BLaER1 treated with 17β-estradiol and CSF1 and Interleukin-3, amounts not matched to agents 10 nM and 100 nM (cell line): ENCODE data around the gene FHOD3.

Source experiments
- H3K27ac ChIP-seq, 11 experiments: shearing (Covaris generic); formaldehyde crosslinking; 2 replicates each; pipeline ENCODE4 v1.8.1; 2022
- H3K27me3 ChIP-seq, 11 experiments: shearing (Covaris generic); formaldehyde crosslinking; 2 replicates each; pipeline ENCODE4 v1.8.1; 2022
- H3K36me3 ChIP-seq, 11 experiments: shearing (Covaris generic); formaldehyde crosslinking; 2 replicates each; pipeline ENCODE4 v1.8.1; 2022
- H3K4me1 ChIP-seq, 10 experiments: shearing (Covaris generic); formaldehyde crosslinking; 2 replicates each; pipeline ENCODE4 v1.8.1; 2022
- H3K4me2 ChIP-seq, 11 experiments: shearing (Covaris generic); formaldehyde crosslinking; 2 replicates each; pipeline ENCODE4 v1.8.1; 2022
- H3K4me3 ChIP-seq, 10 experiments: shearing (Covaris generic); formaldehyde crosslinking; 2 replicates each; pipeline ENCODE4 v1.8.1; 2022
- H3K9ac ChIP-seq, 11 experiments: shearing (Covaris generic); formaldehyde crosslinking; 2 replicates each; pipeline ENCODE4 v1.8.1; 2022
- H3K9me3 ChIP-seq, 11 experiments: shearing (Covaris generic); formaldehyde crosslinking; replicated peaks in 1 of 11; 2 replicates each; pipeline ENCODE4 v1.8.1; 2022
- H4K20me1 ChIP-seq, 11 experiments: shearing (Covaris generic); formaldehyde crosslinking; 2 replicates each; pipeline ENCODE4 v1.8.1; 2022
- Cebpa-rat ChIP-seq, 11 experiments: shearing (Covaris generic); IDR thresholded peaks; 2 replicates each; pipeline ENCODE4 v1.8.1; 2022

The FHOD3 gene

GRCh38 chr18:36398419-36398818 is 100.9 kb downstream of the FHOD3 start:
- Histone ChIP-seq H3K27me3 (no peaks in the 10 kb centered on the region), H3K36me3 (no peaks in the 10 kb centered on the region), H3K9ac (no peak overlapping the region), H3K9me3 (peaks cover 6 to 37% (median 22%) of the 10 kb centered on the region in 11 experiments; a peak in 20 of 22 replicates), H3K4me2 (no peak overlapping the region), H3K4me3 (no peak overlapping the region), H4K20me1 (no peaks in the 10 kb centered on the region), H3K4me1 (no peaks in the 10 kb centered on the region), H3K27ac (no peak overlapping the region)
- no peak for TF ChIP-seq Cebpa-rat (IDR thresholded peaks at IDR 0.05)

GRCh38 chr18:36399055-36399454 is 101.5 kb downstream of the FHOD3 start:
- Histone ChIP-seq H3K36me3 (no peaks in the 10 kb centered on the region), H3K9me3 (peaks cover 6 to 31% (median 18%) of the 10 kb centered on the region in 11 experiments; a peak in 19 of 22 replicates), H3K4me1 (no peaks in the 10 kb centered on the region), H4K20me1 (no peaks in the 10 kb centered on the region), H3K9ac (no peak overlapping the region), H3K4me2 (no peak overlapping the region), H3K27me3 (no peaks in the 10 kb centered on the region), H3K4me3 (no peak overlapping the region), H3K27ac (no peak overlapping the region)
- no peak for TF ChIP-seq Cebpa-rat (IDR thresholded peaks at IDR 0.05)

- Histone ChIP-seq H3K36me3 (no peaks in the 10 kb centered on the region), H3K27me3 (no peaks in the 10 kb centered on the region), H3K4me3 (no peak overlapping the region), H3K9me3 (peaks cover 0 to 7% (median 7%) of the 10 kb centered on the region in 11 experiments; a peak in 13 of 22 replicates), H3K9ac (no peak overlapping the region), H3K4me1 (no peaks in the 10 kb centered on the region), H3K4me2 (no peak overlapping the region), H3K27ac (no peak overlapping the region), H4K20me1 (no peaks in the 10 kb centered on the region)
- no peak for TF ChIP-seq Cebpa-rat (IDR thresholded peaks at IDR 0.05)
These were observed 103.9 kb downstream of the FHOD3 start for GRCh38 chr18:36401462-36401861.

- Histone ChIP-seq H3K4me1 (peaks cover 0 to 2% (median 0%) of the 10 kb centered on the region in 10 experiments; a peak in 1 of 20 replicates), H3K9me3 (no peaks in the 10 kb centered on the region), H3K36me3 (no peaks in the 10 kb centered on the region), H3K27me3 (no peaks in the 10 kb centered on the region), H3K27ac (no peak overlapping the region), H4K20me1 (no peaks in the 10 kb centered on the region), H3K4me3 (no peak overlapping the region), H3K9ac (no peak overlapping the region), H3K4me2 (no peak overlapping the region)
- TF ChIP-seq Cebpa-rat (IDR thresholded peaks at IDR 0.05) = no peak
These were observed 105.4 kb downstream of the FHOD3 start for GRCh38 chr18:36402765-36403396.

DNA sequence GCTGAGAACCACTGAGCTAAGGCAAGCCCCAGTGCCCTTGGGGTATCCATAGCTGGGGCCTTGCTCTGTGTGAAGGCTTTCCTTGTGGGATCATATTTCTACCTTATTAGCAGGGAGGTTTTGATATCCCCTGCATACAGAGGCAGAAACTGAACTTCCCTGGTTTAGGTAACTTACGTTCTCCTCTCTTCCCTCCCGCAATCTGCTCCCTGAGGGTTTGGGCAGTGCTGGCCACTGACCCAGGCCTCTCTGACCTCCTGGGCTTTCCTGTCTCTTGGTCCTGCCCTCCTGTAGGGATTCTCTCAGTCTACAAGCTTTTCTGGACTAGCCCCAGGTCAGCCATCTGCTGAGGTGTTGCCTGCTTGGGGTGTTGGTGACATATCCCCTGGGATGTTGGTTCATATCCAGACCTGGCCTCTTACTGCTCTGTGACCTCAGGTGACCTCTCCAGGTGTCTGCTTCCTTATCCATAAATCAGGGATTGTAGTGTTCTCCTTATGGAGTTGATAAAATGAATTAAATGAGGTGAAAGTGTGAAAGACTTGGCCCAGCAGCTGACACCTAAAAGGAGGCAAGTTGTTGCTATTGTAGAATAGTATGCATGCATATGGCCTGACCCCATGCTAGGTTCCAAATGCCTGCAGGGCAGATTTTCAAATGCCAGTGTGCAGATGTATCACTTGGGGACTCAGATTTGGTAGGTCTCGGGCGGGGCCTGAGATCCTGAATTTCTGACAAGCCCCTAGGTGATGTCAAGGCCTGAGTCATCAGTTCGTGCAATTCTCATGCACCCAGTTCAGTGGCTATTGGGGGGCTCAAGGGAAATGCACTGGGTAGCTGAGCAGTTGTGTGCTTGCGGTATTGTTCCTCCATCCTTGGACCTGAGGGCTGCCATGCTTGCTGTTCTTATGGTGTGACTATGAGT is 106.6 kb downstream of the FHOD3 start:
- Histone ChIP-seq H3K4me1 (peaks cover 0 to 6% (median 0%) of the 10 kb centered on the region in 10 experiments; a peak in 1 of 20 replicates), H3K27me3 (no peaks in the 10 kb centered on the region), H3K9ac (no peak overlapping the region), H3K27ac (no peak overlapping the region), H4K20me1 (no peaks in the 10 kb centered on the region), H3K4me2 (no peak overlapping the region), H3K4me3 (no peak overlapping the region), H3K36me3 (no peaks in the 10 kb centered on the region), H3K9me3 (no peaks in the 10 kb centered on the region; a peak in 1 of 22 replicates)
- no peak for TF ChIP-seq Cebpa-rat (IDR thresholded peaks at IDR 0.05)

DNA sequence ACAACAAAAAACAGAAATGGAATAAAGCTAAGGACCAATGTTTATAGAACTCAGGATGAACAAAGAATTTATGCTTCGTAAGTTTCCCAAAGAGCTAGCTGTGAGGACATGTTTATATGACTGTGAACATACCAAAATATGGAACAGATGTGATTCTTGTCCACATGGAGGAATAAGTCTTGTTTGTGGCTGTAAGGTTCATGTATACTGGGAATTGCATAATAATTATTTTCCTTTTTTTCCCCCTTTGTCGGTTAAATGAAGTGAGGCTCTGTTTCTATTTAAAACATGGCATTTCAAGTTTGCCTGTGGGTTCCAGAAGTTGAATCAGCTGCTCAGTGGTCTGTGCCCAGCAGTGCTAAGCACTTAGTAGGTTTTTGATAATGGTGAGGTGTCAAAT is 108.1 kb downstream of the FHOD3 start:
- Histone ChIP-seq H3K4me3 (no peak overlapping the region), H3K9ac (no peak overlapping the region)

DNA sequence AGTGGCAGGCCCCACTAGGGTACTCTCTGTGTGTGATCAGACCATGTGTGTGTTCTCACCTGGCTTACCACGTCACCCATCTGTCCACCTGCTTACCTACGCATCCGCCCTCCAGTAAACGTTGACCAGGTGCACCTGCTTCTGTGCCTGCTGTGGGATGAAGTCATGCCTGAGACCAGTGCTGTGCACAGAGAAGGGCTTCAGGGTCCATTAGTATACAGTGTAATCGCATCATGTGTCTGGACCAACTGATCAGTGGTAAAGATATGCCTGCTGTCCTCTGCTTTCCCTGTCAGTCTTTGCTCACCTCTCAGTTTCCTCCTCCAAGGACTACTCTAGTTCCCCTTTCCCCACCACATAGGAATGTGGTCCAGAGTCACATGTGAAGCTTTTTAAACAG is 109.3 kb downstream of the FHOD3 start:
- Histone ChIP-seq H3K4me3 (no peak overlapping the region), H3K4me2 (no peak overlapping the region), H4K20me1 (no peaks in the 10 kb centered on the region), H3K9me3 (no peaks in the 10 kb centered on the region; a peak in 1 of 22 replicates), H3K36me3 (no peaks in the 10 kb centered on the region), H3K4me1 (peaks cover 0 to 9% (median 2%) of the 10 kb centered on the region in 10 experiments; a peak in 5 of 20 replicates), H3K27ac (no peak overlapping the region), H3K27me3 (no peaks in the 10 kb centered on the region), H3K9ac (no peak overlapping the region)
- TF ChIP-seq Cebpa-rat (IDR thresholded peaks at IDR 0.05) = no peak

More for the DNA sequence above, 108.1 kb downstream of the FHOD3 start:
- Histone ChIP-seq H3K36me3 (no peaks in the 10 kb centered on the region), H3K27ac (no peak overlapping the region), H4K20me1 (no peaks in the 10 kb centered on the region), H3K4me1 (peaks cover 0 to 6% (median 0%) of the 10 kb centered on the region in 10 experiments; a peak in 1 of 20 replicates), H3K4me2 (no peak overlapping the region), H3K27me3 (no peaks in the 10 kb centered on the region), H3K9me3 (no peaks in the 10 kb centered on the region; a peak in 1 of 22 replicates)
- TF ChIP-seq Cebpa-rat (IDR thresholded peaks at IDR 0.05) = no peak

DNA sequence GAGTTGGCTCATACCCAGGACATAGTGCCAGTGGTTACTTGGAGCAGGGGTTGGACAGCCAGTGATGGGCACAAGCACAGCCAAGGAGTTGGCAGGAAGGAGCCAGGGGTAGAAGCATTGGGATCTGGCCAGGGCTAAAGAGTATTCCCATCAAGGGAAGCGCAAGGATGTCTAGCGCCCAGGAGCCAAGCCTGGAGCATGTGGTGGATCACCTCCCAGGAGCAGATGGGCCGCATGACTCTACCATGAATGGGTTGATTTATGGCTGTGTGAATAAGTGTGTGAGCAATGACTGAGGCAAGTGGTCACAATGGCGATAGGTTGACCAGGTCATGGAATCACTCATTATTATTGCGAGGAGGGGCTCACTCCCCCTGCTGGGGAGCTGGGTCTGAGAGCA is 111.1 kb downstream of the FHOD3 start:
- no peaks in the 10 kb centered on the region for H4K20me1 ChIP-seq
- no peak for TF ChIP-seq Cebpa-rat (IDR thresholded peaks at IDR 0.05)
- H3K27me3 ChIP-seq = no peaks in the 10 kb centered on the region
- no peaks in the 10 kb centered on the region; a peak in 1 of 22 replicates for H3K9me3 ChIP-seq
- H3K4me2 ChIP-seq = no peak overlapping the region
- no peak overlapping the region for H3K4me3 ChIP-seq
- H3K4me1 ChIP-seq = peaks cover 0 to 11% (median 5%) of the 10 kb centered on the region in 10 experiments; a peak in 5 of 20 replicates
- H3K27ac ChIP-seq = no peak overlapping the region
- H3K36me3 ChIP-seq = no peaks in the 10 kb centered on the region
- H3K9ac ChIP-seq = no peak overlapping the region

DNA sequence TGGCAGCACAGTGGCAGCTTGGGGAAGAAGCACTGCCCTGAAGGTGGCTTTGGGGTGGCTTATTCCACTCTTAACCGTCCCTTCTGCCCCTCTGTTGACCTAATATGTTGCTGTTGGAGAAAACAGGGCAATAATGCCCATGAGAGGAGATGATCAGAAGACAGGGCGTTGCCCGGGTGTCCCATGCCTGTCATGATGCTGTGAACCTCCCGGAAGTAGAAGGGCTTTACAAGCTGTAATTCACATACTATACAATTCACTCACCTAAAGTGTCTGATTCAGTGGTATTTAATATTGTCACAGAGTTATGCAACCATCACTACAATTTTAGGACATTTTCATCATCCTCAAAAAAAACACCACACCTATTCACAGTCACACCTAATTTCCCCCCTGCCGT is 112.3 kb downstream of the FHOD3 start:
- H3K9ac ChIP-seq = no peak overlapping the region
- H3K36me3 ChIP-seq = no peaks in the 10 kb centered on the region
- no peak for TF ChIP-seq Cebpa-rat (IDR thresholded peaks at IDR 0.05)
- no peak overlapping the region for H3K4me3 ChIP-seq
- no peaks in the 10 kb centered on the region for H4K20me1 ChIP-seq
- H3K27me3 ChIP-seq = no peaks in the 10 kb centered on the region
- peaks cover 0 to 11% (median 5%) of the 10 kb centered on the region in 10 experiments; a peak in 5 of 20 replicates for H3K4me1 ChIP-seq
- H3K4me2 ChIP-seq = no peak overlapping the region
- no peak overlapping the region for H3K27ac ChIP-seq
- H3K9me3 ChIP-seq = no peaks in the 10 kb centered on the region; a peak in 1 of 22 replicates
